ENCODE results near the gene MTA2.
"Not testable (repeated sequence)": the region's sequence is repeated elsewhere in the genome, so short reads cannot be mapped to it uniquely, and the experiment has no call there.

MTA2 gene

DNA sequence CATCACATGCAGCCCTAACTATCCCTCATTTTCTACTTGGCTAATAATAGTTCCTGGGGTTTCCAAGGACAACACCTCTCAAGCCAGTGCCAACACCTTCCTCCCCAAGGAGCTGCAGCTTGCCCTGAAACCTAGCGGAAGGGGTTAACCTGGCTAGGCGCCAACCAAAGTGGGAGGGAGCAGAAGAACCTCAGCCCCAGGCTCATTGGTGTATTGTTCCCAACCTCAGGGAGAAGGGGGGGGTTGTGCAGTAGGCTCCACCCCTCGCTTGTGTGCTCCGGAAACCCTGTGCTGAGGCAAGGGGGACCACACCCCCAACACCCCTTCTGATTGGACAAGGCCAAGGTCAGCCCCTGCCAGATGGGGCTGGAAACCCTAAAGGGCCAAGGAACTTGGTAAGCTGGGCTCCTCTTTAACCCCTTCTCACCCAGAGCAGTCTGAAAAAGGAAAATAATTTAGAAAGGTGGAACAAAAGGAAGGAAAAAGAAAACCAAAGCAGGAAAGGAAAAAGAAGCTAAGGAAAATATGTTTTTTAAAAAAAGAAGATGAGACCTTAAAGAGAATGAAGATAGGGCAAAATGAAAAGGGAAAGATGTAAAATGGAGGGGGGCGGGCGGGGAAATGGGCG lies 2.5 kb downstream of the MTA2 start:
- Histone ChIP-seq H3K27ac (peak overlapping the region in 18 of 21 experiments; percentile 27 to 100 (median 98)), H3K4me3 (peak overlapping the region in 6 of 7 experiments; percentile 73 to 95 (median 90))

GRCh38 chr11:62595124-62595523 lies 6.5 kb downstream of the MTA2 start:
- peak overlapping the region in 1 of 21 experiments; percentile 9 for H3K27ac ChIP-seq
- H3K4me3 ChIP-seq: no peak overlapping the region

DNA sequence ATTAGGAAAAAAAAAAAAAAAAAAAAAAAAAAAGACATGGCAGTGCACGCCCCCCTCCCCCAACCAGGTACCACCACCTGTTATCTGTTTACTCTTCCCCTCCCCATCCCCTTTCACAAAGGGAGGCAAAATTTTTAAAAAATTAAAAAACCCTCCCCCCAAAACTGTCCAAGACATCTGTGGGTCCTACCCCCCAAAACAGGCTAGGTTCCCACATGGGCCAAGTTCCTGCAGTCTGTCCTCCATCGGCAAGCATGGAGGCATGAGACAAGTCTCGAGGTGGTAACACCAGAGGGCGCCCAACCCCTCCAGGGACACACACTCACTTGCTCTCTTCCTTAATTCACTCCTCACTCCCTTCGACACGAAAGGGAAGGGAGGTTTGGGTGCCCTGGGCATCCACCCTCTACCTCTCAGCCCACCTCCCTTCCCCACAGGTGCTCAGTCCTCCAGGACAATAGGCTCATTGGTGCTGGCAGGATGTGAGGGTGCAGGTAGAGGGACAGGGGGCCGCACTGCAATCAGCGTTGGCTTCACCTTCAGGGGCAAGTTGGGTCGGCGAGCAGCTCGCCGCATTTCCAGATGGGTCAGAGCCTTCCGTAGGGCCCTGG lies 8.1 kb downstream of the MTA2 start:
- peak overlapping the region in 4 of 21 experiments; percentile 5 to 96 (median 68) for H3K27ac ChIP-seq
- H3K4me3 ChIP-seq: no peak overlapping the region

GRCh38 chr11:62592989-62593421 lies 8.7 kb downstream of the MTA2 start:
- peak overlapping the region in 15 of 21 experiments; percentile 32 to 96 (median 89) for H3K27ac ChIP-seq
- no peak overlapping the region for H3K4me3 ChIP-seq

GRCh38 chr11:62592146-62592815 lies 9.4 kb downstream of the MTA2 start:
- peak overlapping the region; percentile 60 to 73 (median 63) for H3K4me3 ChIP-seq
- H3K27ac ChIP-seq: peak overlapping the region; percentile 51 to 96 (median 88)

DNA sequence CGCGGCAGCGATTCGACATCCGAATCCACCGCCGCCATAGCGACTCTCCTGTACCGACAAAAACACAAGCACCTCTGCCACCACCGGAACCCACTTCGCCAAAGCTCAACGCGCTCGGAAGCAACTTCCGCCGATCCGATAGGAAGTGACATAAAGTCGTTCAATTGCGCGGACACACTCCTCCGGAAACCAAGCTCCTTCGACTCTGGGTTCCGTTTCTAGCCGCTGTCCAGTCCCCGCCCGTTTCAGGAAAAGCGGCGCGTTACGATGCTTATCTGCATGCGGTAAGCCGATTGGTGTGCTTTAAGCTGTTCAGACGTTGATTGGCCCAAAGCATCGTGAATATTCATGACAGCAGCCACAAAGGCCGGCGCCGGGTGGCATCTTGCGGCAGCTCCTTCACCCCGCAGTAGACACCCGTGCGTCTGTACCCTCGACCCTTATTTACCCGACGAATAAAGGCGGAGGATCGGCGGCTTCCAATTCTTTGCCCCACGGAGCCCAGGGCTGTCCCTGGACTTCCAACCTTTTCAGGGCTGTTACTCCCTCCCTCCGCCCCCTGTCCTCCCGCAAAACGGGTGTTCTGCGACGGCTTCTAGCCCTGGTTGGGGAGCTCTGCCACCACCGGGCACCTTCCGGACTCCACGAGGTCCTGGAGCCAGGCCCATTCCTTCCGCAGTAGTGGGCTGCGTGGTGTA lies 10.1 kb downstream of the MTA2 start, which contains the start of gene TUT1:
TSS of gene TUT1 (minus strand) at position 76 of the 698 bp plus-strand sequence. CDS start at position 38, 38 bp downstream.
- H3K27ac ChIP-seq: peak within 1 kb of the TSS; percentile 51 to 96 (median 90)
- peak within 1 kb of the TSS; percentile 60 to 73 (median 63) for H3K4me3 ChIP-seq

- Histone ChIP-seq H3K27ac (peak overlapping the region in 1 of 21 experiments; percentile 25), H3K4me3 (no peak overlapping the region)
Observed at GRCh38 chr11:62588966-62589637, 12.6 kb downstream of the MTA2 start.

DNA sequence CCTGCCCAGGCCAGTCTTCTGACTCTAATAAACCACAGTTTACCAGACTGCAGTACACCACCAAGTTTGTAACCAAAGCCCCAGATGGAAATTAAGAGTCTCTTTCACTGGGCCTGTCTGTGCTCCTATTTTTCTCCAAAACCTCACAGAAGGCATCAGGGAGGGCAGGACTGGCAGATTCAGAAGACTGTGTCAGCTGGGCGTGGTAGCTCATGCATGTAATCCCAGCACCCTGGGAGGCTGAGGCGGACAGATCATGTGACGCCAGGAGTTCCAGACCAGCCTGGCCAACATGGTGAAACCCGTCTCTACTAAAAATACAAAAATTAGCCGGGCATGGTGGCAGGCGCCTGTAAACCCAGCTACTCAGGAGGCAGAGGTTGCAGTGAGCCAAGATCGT lies 16.3 kb downstream of the MTA2 start:
- H3K27ac ChIP-seq: peak overlapping the region in 2 of 21 experiments; percentile 5 to 18
- H3K4me3 ChIP-seq: not testable (repeated sequence)

DNA sequence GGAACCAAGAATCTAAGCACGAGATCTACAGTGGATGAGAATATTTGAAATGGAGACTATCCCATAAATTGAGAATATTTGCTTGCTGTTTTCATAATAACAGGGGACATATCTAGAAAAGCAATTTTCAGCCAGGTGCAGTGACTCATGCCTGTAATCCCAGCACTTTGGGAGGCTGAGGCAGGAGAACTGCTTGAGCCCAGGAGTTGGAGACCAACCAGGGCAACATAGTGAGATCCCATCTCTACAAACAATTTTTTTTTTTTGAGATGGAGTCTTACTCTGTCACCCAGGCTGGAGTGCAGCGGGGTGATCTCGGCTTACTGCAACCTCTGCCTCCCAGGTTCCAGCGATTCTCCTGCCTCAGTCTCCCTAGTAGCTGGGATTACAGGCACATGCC lies 19.9 kb downstream of the MTA2 start:
- not testable (repeated sequence) for H3K4me3 ChIP-seq
- H3K27ac ChIP-seq: peak overlapping the region in 1 of 21 experiments; percentile 15

- Histone ChIP-seq H3K27ac (peak overlapping the region in 1 of 21 experiments; percentile 15), H3K4me3 (no peak overlapping the region)
Observed at GRCh38 chr11:62580959-62581715, 20.5 kb downstream of the MTA2 start.

DNA sequence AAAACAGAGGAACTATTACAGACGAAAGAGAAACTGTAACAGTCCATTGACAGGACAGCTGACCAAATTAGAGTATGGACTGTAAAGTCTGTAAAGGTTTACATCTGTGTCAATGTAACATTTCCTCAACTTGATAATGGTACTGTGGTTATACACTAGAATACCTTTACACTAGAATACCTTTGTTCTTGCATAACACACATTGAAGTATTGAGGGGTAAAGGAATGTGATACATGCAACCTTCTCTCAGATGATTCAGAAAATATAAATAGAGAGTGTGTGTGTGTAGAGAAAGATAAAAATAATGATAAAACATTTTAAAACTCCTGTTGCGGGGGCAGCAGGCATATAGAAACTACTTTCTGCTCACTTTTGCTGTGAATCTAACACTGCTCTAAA lies 22.4 kb downstream of the MTA2 start:
- no peak overlapping the region for H3K27ac ChIP-seq

DNA sequence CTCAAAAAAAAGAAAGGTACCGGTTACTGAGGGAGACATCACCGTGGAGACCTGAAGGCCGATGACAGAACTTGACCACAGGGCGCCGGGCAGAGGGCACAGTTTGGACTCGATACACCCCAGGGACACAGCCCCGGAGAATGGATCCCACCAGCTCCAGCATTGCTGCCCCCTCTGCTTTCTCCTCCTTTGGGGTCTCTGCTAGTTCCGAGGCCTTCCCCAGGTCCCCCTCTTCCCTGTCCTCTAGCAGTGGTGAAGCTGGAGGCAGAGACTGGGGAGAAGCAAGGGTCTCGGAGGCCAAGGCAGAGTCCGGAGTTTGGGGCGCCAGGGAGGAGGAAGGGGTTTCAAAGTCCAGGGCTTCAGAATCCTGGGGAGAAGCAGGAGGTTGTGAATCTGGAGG lies 23.1 kb downstream of the MTA2 start:
- Histone ChIP-seq H3K27ac (peak overlapping the region in 3 of 21 experiments; percentile 13 to 63 (median 43)), H3K4me3 (no peak overlapping the region)

More for the DNA sequence above, 22.4 kb downstream of the MTA2 start:
- H3K4me3 ChIP-seq: no peak overlapping the region

- no peak overlapping the region for H3K4me3 ChIP-seq
- H3K27ac ChIP-seq: peak overlapping the region in 16 of 21 experiments; percentile 6 to 95 (median 66)
Observed at GRCh38 chr11:62577046-62577714, 24.5 kb downstream of the MTA2 start.

- peak overlapping the region in 16 of 21 experiments; percentile 26 to 95 (median 89) for H3K27ac ChIP-seq
- peak overlapping the region in 3 of 7 experiments; percentile 2 to 73 (median 60) for H3K4me3 ChIP-seq
Observed at GRCh38 chr11:62575837-62576236, 25.8 kb downstream of the MTA2 start.

DNA sequence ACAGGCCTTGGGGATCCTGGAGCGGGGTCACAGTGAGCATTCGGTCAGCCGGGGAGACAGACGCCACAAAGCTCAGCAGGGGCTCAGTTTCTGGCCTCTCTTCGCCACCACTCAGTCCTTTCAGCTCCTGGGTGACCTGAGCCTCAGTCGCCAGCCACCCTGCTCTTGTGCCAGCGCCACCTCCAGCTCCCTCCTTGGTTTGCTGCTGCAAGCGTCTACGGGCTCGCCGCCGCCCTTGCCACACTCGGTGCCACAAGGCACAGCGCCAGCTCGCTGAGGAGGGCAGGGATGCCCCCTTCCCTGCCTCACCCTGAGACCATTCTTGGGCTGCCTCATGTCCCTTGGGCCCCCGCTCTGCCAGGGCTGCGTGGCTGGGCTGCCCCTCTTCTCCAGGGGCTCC lies 26.5 kb downstream of the MTA2 start:
- Histone ChIP-seq H3K4me3 (peak overlapping the region; percentile 60 to 84 (median 71)), H3K27ac (peak overlapping the region in 19 of 21 experiments; percentile 70 to 95 (median 90))

DNA sequence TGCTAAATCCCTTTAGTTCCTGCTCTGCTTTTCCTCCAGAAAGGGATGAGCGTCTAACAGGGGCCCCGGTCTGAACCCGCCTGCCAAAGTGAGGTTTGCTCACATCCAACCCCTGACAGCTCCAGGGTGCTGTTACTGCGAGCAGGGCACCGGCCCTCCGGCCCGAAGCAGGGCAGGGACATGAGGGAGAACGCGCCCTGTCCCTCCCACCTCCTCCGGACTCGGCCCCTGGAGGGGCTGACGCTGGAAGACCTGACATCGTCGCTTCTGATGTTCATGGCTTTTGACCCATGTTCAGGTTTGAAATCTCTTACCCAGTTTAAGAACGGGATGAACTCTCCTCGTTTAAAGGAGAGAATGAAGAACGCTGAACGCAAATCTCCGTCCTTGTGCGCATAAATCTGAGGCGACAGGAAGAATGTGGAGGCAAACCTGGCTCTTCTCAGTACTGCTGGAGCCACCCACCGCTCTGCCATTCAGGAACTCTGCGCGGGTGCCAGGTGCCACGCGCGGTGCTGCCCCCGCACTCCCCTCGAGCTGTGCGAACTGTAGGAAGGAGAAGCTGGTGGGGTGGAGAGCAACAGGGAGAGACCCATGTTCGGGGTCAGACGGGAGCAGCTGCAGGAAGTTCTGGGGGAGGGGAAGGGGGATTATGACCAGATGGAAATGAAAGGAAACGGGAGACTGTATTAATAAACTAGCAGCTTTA lies 27.1 kb downstream of the MTA2 start:
- Histone ChIP-seq H3K27ac (peak overlapping the region; percentile 58 to 95 (median 90)), H3K4me3 (peak overlapping the region; percentile 60 to 84 (median 71))
